Common myeloid progenitor, CD34-positive (primary cell): ENCODE measurements around the gene SUGCT.
"Not testable (repeated sequence)": the region's sequence is repeated elsewhere in the genome, so short reads cannot be mapped to it uniquely, and the experiment has no call there.

Experiments used
- CTCF ChIA-PET: fragments of 350-600 bp; sonication (Branson Sonifier 250); formaldehyde crosslinking; loops from one replicate; lab custom pipeline; 2021; ENCODE audit warnings: antibody characterized with exemption; lab: Charles Lee
- POLR2A ChIA-PET: fragments of 350-600 bp; sonication (Branson Sonifier 250); formaldehyde crosslinking; loops from one replicate; lab custom pipeline; 2021; ENCODE audit warnings: antibody characterized with exemption; lab: Charles Lee
- DNase-seq, 3 donors: peaks; one replicate each; pipeline versions ENCODE4 v3.0.0 to v3.0.0-alpha.2; 2013
- H3K27ac ChIP-seq, 2 experiments: 1 replicate in 1 of 2; 2 replicates in 1 of 2; pipeline ENCODE4 v1.7.0; 2013; ENCODE audit warnings: inconsistent platforms in 2 of 2, low read length in 2 of 2, mild to moderate bottlenecking in 2 of 2, low read depth in 1 of 2, moderate library complexity in 1 of 2; ENCODE audit not compliant: severe bottlenecking in 2 of 2, insufficient read depth in 1 of 2, poor library complexity in 1 of 2
- H3K27me3 ChIP-seq, 5 experiments: replicated peaks in 2 of 5; 1 replicate in 3 of 5; 2 replicates in 2 of 5; pipeline versions ENCODE4 v1.6.1 to v1.7.0; 2013; ENCODE audit warnings: low read length in 4 of 5, mild to moderate bottlenecking in 2 of 5, moderate library complexity in 2 of 5, inconsistent platforms in 1 of 5; ENCODE audit not compliant: insufficient read depth in 5 of 5, control insufficient read depth in 4 of 5
- H3K36me3 ChIP-seq, 4 experiments: 1 replicate in 2 of 4; 2 replicates in 2 of 4; pipeline versions ENCODE4 v1.6.1 to v1.7.0; 2013; ENCODE audit warnings: low read length in 3 of 4, control low read depth in 1 of 4, mild to moderate bottlenecking in 1 of 4; ENCODE audit not compliant: control insufficient read depth in 4 of 4, insufficient read depth in 4 of 4
- H3K4me1 ChIP-seq, 4 experiments: 1 replicate in 3 of 4; 2 replicates in 1 of 4; pipeline versions ENCODE4 v1.6.1 to v1.7.1; 2013; ENCODE audit warnings: low read length in 3 of 4, mild to moderate bottlenecking in 3 of 4, control low read depth in 1 of 4, inconsistent platforms in 1 of 4, moderate library complexity in 1 of 4; ENCODE audit not compliant: control insufficient read depth in 4 of 4, insufficient read depth in 4 of 4; ENCODE audit errors: control extremely low read depth in 1 of 4
- H3K4me3 ChIP-seq, 7 experiments: 1 replicate in 4 of 7; 2 replicates in 3 of 7; pipeline versions ENCODE4 v1.5.1 to v1.7.0; 2013; ENCODE audit warnings: mild to moderate bottlenecking in 7 of 7, low read length in 6 of 7, moderate library complexity in 6 of 7, inconsistent platforms in 2 of 7, low read depth in 2 of 7, control low read depth in 1 of 7; ENCODE audit not compliant: insufficient read depth in 4 of 7, control insufficient read depth in 1 of 7; ENCODE audit errors: extremely low read depth in 1 of 7
- H3K9me3 ChIP-seq, 5 experiments: 1 replicate in 4 of 5; 2 replicates in 1 of 5; pipeline versions ENCODE4 v1.6.1 to v1.7.1; 2013; ENCODE audit warnings: low read length in 4 of 5, mild to moderate bottlenecking in 2 of 5, inconsistent platforms in 1 of 5, low read depth in 1 of 5, moderate library complexity in 1 of 5; ENCODE audit not compliant: control insufficient read depth in 4 of 5, insufficient read depth in 2 of 5; ENCODE audit errors: control extremely low read depth in 1 of 5
- WGBS: methylation state at CpG from one replicate; pipeline ENCODE4 v1.1.5; 2013; ENCODE audit not compliant: insufficient coverage; 5-methylcytosine and 5-hydroxymethylcytosine counted together

Gene SUGCT

GRCh38 chr7:40098810-40099209, 36.0 kb upstream of the SUGCT start:
- H3K4me1 ChIP-seq: no peaks in the 10 kb centered on the region
- H3K27ac ChIP-seq: no peak overlapping the region
- CTCF ChIA-PET: interaction anchor here (0.8 kb wide), 1 partner anchor 14 kb away, joined by 3 read pairs; no protein-coding TSS in a partner anchor
- H3K9me3 ChIP-seq: no peaks in the 10 kb centered on the region
- no peaks in the 10 kb centered on the region for H3K27me3 ChIP-seq
- no peak for DNase-seq
- peaks cover 9 to 25% (median 18%) of the 10 kb centered on the region in 4 experiments for H3K36me3 ChIP-seq
- POLR2A ChIA-PET: interaction anchor here (0.6 kb wide), 1 partner anchor 20 kb away, joined by 4 read pairs; no protein-coding TSS in a partner anchor
- no peak overlapping the region for H3K4me3 ChIP-seq

- no peaks in the 10 kb centered on the region for H3K4me1 ChIP-seq
- H3K36me3 ChIP-seq: peaks cover 3 to 15% (median 10%) of the 10 kb centered on the region in 4 experiments
- ChIA-PET CTCF (interaction anchor here (1.1 kb wide), 1 partner anchor 31 kb away, joined by 3 read pairs; no protein-coding TSS in a partner anchor), POLR2A (interaction anchor here (0.5 kb wide), 1 partner anchor 1898 kb away, joined by 3 read pairs; no protein-coding TSS in a partner anchor)
- H3K27ac ChIP-seq: no peak overlapping the region
- DNase-seq: no peak
- no peaks in the 10 kb centered on the region for H3K9me3 ChIP-seq
- H3K27me3 ChIP-seq: no peaks in the 10 kb centered on the region
- H3K4me3 ChIP-seq: no peak overlapping the region
- WGBS: 100% methylated on average over 2 of the region's 4 CpGs
These were observed 35.0 kb upstream of the SUGCT start for GRCh38 chr7:40099837-40100236.

GRCh38 chr7:40101201-40101600, 33.6 kb upstream of the SUGCT start:
- Histone ChIP-seq H3K36me3 (peaks cover 0 to 5% (median 3%) of the 10 kb centered on the region in 4 experiments), H3K27ac (no peak overlapping the region), H3K9me3 (no peaks in the 10 kb centered on the region), H3K4me3 (no peak overlapping the region), H3K27me3 (no peaks in the 10 kb centered on the region), H3K4me1 (no peaks in the 10 kb centered on the region)
- ChIA-PET CTCF (interaction anchor here (1.0 kb wide), 1 partner anchor 14 kb away, joined by 3 read pairs; no protein-coding TSS in a partner anchor), POLR2A (no interaction called here)
- DNase-seq: no peak
- WGBS: no CpG with 5 or more reads among the region's 3 CpGs

- POLR2A ChIA-PET: no interaction called here
- H3K4me3 ChIP-seq: no peak overlapping the region
- CTCF ChIA-PET: no interaction called here
These were observed 31.9 kb upstream of the SUGCT start for GRCh38 chr7:40102897-40103296.

GRCh38 chr7:40105879-40106473, 28.8 kb upstream of the SUGCT start:
- no peak for DNase-seq
- Histone ChIP-seq H3K4me3 (no peak overlapping the region), H3K27me3 (no peaks in the 10 kb centered on the region), H3K27ac (no peak overlapping the region), H3K36me3 (peaks cover 0 to 2% (median 0%) of the 10 kb centered on the region in 4 experiments), H3K4me1 (no peaks in the 10 kb centered on the region), H3K9me3 (no peaks in the 10 kb centered on the region)
- WGBS: 85% methylated on average over 2 of the region's 4 CpGs
- ChIA-PET POLR2A (no interaction called here), CTCF (no interaction called here)

More at GRCh38 chr7:40102897-40103296, 31.9 kb upstream of the SUGCT start:
- Histone ChIP-seq H3K27me3 (no peaks in the 10 kb centered on the region), H3K36me3 (peaks cover 0 to 2% (median under 1%) of the 10 kb centered on the region in 4 experiments), H3K4me1 (no peaks in the 10 kb centered on the region), H3K9me3 (no peaks in the 10 kb centered on the region), H3K27ac (no peak overlapping the region)
- 100% methylated on average over 1 of the region's 2 CpGs for WGBS
- no peak for DNase-seq

GRCh38 chr7:40115936-40116335, 18.9 kb upstream of the SUGCT start:
- ChIA-PET POLR2A (no interaction called here), CTCF (no interaction called here)
- Histone ChIP-seq H3K27ac (no peak overlapping the region), H3K27me3 (no peaks in the 10 kb centered on the region), H3K9me3 (no peaks in the 10 kb centered on the region), H3K36me3 (peaks cover 0 to 3% (median 0%) of the 10 kb centered on the region in 4 experiments), H3K4me1 (no peaks in the 10 kb centered on the region), H3K4me3 (no peak overlapping the region)
- no peak for DNase-seq
- 80% methylated on average over 1 of the region's 2 CpGs for WGBS

- POLR2A ChIA-PET, CTCF ChIA-PET, H3K27me3 ChIP-seq, H3K27ac ChIP-seq, DNase-seq, H3K4me1 ChIP-seq, H3K36me3 ChIP-seq, H3K4me3 ChIP-seq, H3K9me3 ChIP-seq: not testable (repeated sequence)
- WGBS: 100% methylated on average over 3 of the region's 9 CpGs
These were observed 17.6 kb upstream of the SUGCT start for GRCh38 chr7:40117199-40117598.
